ENCODE data around the gene SMARCD1.

DNA sequence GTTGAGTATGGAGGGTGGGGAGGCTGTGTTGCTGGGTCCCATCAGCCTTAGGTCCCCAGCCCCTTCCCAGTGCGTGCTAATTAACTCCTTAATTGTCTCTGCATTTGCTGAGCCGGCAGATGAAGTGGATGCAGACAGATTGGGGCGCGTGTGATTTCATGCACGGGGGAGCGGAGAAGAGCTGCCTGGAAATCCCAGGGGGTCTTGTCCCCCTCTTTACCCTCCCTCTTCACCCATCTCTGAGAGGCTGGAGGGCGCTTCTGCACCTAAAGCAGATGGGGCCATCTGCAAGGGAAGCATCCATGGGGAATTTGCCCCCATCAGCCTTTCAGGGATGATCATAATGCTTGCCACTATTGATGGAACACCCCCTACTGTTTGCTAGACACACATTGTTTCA, 32.2 kb upstream of the SMARCD1 start:
- TF ChIP-seq POLR2A (IDR thresholded peaks at IDR 0.05; ENCODE audit: low read length) (no peak), GATA1 (IDR thresholded peaks at IDR 0.05; ENCODE audit: low read depth, low read length) (no peak)
